Central memory CD4-positive, alpha-beta T cell (primary cell): ENCODE data around the gene BEST4.
"Not testable (repeated sequence)": the region's sequence is repeated elsewhere in the genome, so short reads cannot be mapped to it uniquely, and the experiment has no call there.

ENCODE experiments used
- DNase-seq: peaks from one replicate; pipeline ENCODE4 v3.0.0; 2022

BEST4 gene

GRCh38 chr1:44819196-44819607 lies 31.2 kb upstream of the BEST4 start:
- DNase-seq: no peak

- DNase-seq: no peak
Measured at GRCh38 chr1:44817771-44818495, 30.0 kb upstream of the BEST4 start.

- no peak for DNase-seq
Measured at GRCh38 chr1:44817307-44817706, 29.3 kb upstream of the BEST4 start.

- not testable (repeated sequence) for DNase-seq
Measured at GRCh38 chr1:44815926-44816325, 28.0 kb upstream of the BEST4 start.

- no peak for DNase-seq
Measured at GRCh38 chr1:44812822-44813543, 25.0 kb upstream of the BEST4 start.

GRCh38 chr1:44811234-44811633 lies 23.3 kb upstream of the BEST4 start:
- DNase-seq: no peak

GRCh38 chr1:44810762-44811105 lies 22.8 kb upstream of the BEST4 start:
- DNase-seq: not testable (repeated sequence)

- peak; percentile 28 for DNase-seq
Measured at GRCh38 chr1:44810101-44810761, 22.3 kb upstream of the BEST4 start.

- peak; percentile 93 for DNase-seq
Measured at GRCh38 chr1:44808938-44809917, 21.3 kb upstream of the BEST4 start.

- DNase-seq: peak; percentile 26
Measured at GRCh38 chr1:44808063-44808937, 20.3 kb upstream of the BEST4 start, which contains the start of gene BTBD19. Gene BTBD19 (plus strand): TSS chr1:44808523. CDS start chr1:44808821, 298 bp downstream.

- peak; percentile 95 for DNase-seq
Measured at GRCh38 chr1:44807364-44808062, 19.5 kb upstream of the BEST4 start.

- DNase-seq: no peak
Measured at GRCh38 chr1:44806704-44807363, 18.9 kb upstream of the BEST4 start, which contains the start of gene DYNLT4. Gene DYNLT4 (minus strand): TSS chr1:44807351. CDS start chr1:44806668, 683 bp downstream.

GRCh38 chr1:44806025-44806703 lies 18.2 kb upstream of the BEST4 start:
- peak; percentile 48 for DNase-seq

GRCh38 chr1:44805311-44806024 lies 17.5 kb upstream of the BEST4 start:
- peak; percentile 16 for DNase-seq

- no peak for DNase-seq
Measured at GRCh38 chr1:44803312-44804095, 15.5 kb upstream of the BEST4 start.

GRCh38 chr1:44803062-44803311 lies 15.0 kb upstream of the BEST4 start:
- no peak for DNase-seq

- peak; percentile 22 for DNase-seq
Measured at GRCh38 chr1:44802306-44803061, 14.5 kb upstream of the BEST4 start.
